Right renal cortex interstitium (tissue), 3 donors: ENCODE results near the gene YARS1. TPM values are rescaled to one million over a fixed set of nuclear protein-coding genes. Genes with fewer than 3 reads are reported as not detected.

Experiments used
- DNase-seq, 3 donors: peaks; one replicate each; pipeline ENCODE4 v3.0.0-alpha.2; 2013; ENCODE audit warnings: low read depth in 3 of 3, low spot score in 2 of 3
- polyA plus RNA-seq, 3 donors: library from polyadenylated mRNA; unstranded; fragments of 120-200 nt; gene quantifications; one replicate each; pipeline ENCODE4 v1.2.1, GENCODE V29; 2013; ENCODE audit not compliant: insufficient read length in 3 of 3

YARS1 gene
- polyA plus RNA-seq, 3 donors, result 63.1 to 64.2 (median 64.0) TPM

DNA sequence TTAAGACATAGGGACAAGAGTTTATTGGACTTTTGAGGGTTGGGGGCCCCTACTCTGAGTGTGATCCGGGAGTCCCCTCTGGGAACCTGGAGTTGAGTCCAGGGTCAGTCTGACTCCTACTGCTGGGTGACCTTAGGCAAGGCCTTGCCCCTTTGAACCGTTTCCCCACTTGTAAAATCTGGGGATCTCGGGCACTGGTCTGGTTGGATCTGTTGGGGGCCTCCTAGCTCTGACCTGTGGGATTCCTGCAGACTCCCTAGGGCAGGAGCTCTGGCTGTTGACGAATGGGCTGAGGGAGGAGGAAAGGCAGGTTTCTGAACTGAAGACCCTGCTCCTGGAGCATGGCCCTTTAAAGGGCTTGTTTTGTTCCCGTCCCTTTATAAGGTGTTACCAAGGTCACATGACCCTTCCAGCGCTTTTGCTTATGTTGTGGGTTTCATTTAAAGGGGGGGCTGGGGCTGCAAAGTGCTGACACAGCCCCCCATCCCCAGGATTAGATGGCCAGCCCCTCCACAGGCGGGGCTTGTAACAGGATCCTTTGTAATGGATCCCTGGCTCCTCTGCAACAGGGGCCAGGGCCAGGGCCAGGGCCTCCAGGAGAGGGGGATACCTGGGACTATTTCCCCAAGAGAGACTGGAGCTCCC, 50.7 kb downstream of the YARS1 start:
- DNase-seq, result no peak

DNA sequence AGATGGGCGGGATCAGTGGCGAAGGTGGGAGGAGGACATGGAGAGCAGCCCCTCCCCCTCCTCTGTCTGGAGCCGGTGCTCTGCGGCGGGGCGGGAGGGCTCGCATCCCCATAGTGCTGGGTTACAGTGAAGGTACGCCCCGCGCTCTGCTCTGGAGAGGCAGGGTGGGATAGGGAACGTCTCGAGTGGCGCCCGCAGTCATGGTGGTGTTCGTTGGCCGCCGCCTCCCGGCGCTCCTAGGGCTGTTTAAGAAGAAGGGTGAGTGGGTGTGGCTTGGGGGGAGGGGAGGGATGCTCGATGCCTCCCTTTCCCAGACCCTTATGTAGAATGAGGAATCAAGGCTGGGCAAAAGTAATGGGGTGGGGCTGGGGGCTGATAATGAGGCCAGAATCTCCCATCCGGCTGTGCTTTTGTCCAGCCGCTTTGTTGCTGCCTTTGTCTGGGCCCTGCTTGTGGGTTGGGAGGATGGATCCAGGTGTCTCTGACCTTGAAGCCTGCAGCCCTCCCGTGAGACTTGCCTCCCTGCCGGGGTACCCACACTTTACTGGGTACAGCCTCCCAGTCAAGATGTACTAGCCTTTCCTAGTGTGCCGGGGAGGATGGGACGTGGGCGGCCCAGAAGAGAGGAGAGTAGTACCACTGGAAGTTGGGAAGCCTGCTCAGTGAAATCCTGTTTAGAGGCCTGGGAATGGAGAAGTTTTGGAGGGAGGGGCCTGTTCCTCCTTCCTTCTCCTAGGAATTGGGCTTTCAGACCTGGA, 51.4 kb downstream of the YARS1 start:
- DNase-seq, result no peak

DNA sequence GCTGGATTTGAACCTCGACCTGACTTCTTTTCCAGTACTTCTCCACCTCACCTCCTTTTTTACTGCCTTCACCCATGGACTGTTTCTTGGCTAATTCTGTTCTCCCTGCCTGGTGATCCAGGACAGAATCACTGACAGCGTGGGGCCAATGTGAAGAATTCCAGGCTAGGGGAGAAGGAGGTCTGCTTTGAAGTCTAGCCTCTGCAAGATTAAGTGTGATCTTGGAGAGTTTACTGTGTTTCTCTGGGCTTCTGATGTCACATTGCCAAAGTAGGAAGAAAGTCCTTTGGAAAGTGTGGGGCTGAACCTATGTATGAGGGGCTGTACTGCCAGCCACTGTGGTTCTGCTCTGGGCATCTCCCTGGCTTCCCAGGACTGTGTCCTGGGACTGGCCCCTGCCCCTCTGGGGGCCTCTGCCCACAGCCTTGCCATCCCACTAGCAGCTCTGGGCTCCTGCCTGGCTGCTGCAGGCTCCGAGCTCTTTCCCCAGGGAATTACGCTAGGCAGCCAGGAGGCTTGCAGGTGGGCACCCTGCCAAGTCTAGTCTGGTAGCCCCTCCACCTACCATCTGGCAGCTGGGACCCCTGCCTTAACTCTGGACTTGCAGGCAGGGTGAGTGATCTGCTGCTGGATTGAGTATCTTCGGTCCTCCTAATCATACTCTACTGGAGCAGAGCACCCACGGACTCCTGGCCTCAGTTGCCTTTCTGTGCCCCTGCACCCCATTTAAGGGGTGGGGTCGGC, 52.2 kb downstream of the YARS1 start:
- DNase-seq, result no peak

DNA sequence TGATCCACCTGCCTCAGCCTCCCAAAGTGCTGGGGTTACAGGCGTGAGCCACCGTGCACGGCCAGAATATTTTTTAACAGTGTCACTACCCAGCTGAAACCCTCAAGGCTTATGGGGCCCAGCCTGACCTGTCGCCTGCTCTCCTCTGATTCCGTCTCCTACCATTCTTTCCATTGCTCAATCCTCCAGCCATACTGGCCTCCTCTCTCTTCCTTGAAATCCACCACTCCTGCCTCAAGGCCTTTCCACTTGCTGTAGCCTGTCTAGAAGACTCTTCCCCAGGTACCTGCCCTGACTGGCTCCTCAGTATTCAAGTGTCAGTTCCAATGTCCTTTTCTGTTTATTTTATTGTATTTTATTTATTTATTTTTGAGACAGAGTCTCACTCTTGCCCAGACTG, 53.9 kb downstream of the YARS1 start:
- no peak for DNase-seq

DNA sequence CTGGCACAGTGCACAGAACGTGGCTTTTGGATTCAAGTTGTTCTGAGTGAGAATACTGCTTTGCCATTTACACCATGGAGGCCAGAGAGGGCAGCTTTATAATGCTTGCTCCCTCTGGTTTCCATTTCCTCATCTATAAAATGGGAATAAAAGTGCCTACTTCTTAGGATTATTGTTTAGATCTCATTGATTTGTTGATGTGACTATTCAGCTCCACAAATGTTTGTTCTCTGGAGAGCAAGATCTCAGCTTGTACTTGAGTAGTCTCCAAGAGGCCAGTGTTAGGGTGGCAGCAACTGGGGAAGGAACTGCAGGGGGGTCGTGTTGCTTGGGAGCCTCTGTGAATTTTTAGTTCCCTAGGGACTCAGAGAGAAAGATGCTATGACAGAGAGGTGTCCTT, 55.2 kb downstream of the YARS1 start:
- no peak for DNase-seq

DNA sequence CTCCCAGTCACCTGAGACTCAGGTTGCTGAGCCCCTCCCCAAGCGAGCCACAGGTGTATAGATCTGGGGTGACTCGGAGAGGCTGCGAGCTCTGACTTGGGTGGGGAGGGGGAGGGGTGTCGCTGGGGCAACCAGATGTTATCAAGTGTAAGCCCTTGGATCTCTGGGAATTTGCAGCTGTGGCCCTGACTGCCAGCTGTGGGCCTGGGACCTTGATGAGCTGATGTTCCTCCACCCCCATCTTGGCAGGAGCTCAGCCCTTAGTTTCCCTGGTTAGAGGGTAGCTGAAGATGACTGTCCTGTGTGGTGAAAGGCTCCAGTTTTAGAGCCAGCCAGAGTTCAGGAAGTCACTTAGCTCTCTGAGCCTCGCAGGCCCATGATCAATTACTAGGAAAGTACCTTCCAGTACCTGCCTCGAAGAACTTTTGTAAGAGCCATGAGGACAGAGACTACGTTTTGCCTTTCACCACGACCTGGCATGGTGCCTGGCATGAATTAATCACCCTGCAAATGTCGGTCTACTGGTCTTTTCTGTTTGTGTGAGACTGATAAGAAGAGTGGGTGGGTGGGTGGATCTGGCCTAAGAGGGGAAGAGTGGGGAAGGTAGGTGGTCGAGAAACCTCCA, 55.8 kb downstream of the YARS1 start:
- no peak for DNase-seq

DNA sequence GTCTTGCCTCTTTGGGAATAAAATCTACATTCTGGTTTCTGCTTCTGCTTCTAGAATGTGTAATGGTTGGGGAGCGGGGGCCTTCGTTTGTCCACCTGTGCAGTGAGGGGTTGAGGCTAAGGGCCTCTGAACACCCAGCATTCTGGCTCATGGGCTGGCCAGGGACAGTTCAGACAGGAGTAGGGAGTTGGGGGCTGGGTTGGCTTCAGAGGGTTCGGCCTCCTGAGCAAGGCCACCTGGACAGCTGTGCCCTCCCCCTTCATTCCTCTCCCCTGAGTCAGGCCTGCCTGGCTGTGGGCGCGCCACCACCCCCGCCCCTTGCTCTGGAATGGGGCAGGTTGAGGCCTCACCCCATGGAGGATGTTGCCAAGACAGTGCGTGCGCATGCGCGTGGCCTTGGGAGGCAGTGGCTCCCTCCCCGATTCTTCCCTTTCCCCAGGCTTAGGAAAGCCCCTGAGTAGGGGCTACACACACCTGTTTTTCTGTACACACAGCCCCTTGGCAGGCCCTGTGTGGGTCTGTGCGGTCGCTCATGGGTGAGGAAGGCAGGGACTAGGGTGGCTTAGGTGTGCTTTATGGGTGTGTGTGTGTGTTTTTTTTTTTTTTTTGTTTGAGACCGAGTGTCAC, 57.0 kb downstream of the YARS1 start:
- no peak for DNase-seq

DNA sequence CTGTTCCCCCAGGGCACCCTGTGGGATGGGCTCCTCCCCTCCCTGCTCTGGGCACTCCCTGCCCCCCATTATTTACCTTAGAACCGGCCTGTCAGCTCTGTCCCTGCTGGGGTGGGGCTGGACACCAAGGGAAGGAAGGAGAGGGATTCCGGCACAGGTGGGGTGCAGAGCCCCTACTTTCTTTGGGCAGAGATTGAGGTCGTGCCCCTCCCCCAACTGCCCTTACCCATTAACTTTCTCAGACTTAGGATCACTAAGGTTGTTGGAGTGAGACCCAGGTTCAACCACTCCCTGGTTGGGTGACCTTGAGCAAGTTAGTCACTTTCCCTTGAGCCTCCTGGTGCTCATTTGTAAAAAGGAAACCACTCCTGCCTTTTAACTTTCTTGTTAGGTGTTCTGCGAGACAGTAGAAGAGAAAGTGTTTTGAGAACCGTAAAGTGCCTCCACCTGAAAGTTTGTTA, 57.6 kb downstream of the YARS1 start:
- DNase-seq, result no peak

DNA sequence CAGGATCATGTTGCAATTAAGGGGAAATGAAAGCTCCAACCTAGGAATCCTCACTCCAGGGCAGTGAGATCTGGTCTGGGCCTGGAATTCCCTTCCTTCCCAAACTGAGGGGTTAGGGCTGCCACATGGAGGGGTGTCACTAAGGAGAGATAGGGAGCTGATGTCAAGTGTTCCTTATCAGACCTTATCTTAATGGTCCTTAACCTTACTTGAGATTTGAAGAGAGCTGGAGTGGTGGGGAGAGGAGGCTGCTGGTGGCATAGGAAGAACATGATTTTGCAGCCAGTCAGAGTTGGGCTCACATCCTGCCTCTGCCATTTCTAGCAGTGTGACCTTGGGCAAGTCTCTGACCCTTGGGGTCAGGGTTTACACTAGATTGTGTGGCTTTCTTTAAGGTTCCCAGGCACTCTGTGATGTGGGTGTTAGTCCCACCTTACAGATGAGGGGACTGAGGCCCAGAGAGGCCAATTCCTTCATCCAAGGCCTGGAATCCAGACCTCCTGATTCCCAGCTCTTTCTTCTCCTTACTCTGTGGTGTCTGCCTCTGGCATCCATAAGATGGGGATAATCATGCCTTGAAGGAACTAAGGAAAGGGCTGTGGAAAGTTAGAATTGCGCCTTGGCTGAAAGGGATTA, 58.2 kb downstream of the YARS1 start:
- DNase-seq, result no peak

DNA sequence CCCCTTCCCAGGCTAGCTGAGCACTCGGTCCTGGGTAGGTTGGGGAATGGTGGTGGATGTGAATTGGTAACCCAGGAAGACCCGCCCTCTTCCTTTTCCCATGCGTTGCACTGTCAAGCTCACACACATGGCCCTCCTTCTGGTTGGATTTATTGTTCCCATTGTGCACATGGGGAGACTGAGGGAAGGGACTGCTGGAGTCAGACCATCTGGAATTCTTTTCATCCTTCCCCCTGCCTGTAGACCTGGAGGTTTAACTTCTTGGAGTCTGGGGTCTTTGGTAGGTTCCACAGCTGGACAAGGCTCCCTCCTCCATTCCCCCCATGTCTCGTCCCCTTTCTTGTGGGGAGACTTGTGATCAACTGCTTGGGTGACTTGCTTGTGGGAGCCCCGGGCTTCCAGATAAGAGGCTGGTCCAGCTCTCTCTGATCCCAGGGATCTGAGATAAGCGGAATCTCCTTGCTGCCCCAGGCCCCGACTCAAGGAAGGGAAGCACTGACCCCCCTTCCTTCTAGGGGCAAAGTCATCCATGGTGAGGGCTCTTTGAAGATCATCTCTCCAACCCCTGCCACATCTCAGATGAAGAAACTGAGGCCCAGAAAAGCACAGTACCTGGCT, 58.9 kb downstream of the YARS1 start:
- DNase-seq, result no peak

DNA sequence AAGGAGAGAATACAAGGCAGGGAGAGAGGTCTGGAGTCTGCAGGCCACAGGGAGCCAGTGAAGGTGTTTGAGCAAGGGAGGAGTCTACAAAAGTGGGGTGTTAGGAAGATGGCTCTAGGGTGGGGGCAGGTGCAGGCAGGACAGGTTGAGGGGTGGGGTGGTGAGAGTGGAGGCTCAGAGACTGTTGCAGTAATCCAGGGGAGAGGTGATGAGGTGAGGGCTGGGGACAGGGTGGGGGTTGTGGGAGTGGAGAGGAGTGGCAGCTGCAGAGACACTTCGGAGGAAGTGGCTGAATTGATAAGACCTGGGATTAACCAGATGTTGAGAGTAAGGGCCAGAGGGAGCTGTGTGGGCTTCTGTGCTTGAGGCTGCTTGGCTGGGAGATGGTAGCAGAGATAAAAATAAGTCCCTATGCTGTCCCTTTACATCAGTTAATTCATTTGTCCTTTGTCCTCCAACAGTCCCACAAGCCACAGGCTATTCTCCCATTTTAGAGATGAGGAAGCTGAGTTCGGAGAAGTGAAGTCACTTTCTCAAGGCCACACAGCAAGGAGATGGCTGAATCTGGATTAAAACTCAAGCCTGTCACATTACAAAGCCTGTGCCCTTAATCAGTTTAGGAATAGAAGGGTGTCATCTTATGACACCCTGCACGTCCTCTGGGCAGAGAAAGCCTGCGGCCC, 59.8 kb downstream of the YARS1 start:
- DNase-seq, result no peak

DNA sequence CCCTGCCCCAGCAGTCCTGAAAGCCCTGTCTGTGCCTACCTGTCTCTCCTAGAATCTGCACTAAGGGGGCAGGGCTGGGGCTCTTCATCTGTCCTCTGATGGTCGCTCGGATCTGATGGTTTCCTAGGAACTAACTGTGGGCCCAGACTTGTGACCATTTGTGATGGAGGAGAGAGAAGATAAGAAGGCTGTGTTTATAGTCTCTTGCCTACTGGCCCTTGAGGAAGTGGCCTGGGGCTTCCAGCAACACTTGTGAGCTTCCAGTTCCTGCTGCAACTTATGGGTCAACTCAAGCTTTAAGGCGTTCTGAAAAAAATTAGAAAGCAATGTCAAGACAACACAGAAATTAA, 61.4 kb downstream of the YARS1 start:
- DNase-seq, result no peak

DNA sequence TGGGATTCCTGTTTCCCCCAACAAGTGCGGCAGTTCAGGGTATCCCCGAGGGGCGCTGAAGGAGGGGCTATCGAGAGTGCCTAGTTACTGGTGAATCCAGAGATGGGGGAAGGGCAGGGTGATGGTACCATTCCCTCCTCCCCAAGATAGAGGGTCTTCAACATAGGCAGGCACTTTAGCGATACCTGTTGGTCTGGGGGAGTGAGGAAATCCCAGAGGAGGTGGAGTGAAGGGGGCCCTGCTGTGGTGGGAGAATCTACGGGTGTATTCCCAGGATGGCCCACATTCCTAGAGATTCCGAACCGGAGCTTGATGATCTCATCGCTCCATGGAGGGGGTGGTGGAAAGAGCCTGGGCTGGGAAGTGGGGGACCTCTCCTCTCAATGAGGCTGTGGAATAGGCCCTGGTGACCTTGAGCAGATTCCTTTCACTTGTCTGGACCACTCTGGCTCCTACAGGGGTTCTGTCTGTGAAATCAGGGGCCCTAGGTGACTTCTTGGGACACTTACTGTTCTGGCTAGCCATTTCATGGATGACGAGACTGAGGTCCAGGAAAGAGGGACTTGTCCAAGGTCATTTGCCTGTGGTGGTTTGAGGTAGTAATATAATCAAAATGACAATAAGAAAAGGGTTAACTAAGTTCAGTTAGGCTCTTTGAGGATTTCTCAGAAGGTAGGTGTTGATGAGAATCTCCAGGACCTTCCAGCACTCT, 61.9 kb downstream of the YARS1 start:
- DNase-seq, result no peak

DNA sequence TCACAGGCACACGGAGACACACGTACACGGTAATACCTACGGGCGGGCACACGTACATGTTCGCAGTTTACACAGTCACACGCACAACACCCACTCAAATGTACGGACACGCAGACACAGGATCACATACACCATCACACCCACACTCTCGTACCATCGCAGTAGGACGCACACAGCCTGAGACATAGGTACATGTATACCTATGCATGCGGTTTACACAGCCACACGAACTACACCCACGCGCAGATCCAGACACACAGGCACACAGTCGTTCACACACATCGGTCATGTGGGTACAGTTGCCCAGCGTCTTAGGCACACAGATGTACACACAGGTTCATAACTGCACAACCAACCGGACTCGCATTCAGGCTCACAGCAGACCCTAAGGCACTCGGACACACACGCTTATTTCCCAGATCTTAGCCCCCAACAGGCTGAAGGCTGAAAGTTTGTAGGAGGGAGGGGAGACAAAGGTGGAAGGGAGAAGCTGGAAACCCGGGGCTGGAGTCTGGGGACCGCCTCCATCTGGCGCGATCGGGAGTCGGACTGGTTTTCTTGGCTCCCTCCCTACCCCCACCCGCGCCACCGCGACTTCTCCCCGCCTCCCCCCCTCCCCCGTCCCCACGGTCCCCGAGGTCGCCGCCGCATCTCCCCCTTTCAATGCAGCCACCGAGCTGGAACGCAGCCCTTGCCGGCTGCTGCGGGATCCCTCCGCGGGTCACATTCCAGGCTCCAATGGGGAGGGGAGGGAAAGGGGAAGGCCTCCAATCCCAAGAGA, 62.7 kb downstream of the YARS1 start:
- DNase-seq, result no peak

DNA sequence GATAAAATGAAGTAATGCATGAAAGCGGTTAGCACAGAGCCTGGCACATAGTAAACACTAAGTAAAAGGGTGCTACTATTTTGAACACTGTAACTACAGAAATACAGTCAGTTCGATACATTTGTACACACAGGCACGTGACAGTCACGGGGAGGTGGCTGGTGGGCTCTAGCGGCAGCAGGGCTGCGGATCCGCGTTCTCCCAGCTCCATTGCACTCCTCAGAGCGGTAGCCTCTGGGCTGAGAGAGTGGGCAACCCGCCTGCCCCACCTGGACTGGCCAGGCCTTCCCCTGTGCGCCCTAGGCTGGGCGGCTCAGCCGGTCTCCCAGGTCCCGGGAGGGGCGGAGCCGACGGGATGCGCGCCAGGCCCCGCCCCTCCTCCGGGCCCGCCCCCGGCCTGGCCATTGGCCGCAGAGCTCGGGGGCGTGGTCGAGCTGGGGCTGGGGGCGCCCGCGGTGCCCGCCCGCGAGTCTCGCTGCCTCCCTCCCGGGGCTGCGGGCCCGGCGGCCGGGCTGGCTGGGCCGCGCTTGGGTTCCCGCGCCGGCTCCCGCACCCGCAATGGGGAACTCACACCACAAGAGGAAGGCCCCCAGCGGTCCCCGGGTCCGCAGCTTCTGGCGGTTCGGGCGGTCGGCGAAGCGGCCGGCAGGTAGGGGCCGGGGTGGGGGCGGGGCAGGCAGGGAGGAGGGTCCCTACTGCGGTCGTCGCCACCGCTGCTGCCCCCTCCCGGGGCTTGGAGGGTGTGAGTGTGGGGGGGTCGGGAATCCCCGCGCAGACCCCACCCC, 63.4 kb downstream of the YARS1 start:
- peak in 1 of 3 donors; percentile 78 for DNase-seq

DNA sequence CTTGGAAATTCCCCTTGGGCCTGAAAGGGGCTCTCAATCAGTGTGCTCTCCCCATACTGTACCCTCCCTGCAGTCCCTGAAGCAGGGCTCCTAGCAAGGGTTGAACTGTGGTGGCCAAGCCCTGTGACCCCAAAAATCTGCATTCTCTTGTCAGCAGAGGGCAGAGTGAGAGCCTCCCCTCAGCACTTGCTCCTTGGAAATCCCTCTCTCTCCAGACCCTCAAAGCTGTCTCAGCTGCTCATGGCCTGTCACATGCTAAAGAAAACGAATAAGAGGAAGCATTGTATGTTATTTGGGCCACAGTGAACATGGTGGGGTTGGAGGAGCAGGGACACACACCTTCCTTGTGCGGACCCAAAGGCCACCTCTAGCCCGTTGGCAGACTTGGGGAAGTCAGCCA, 67.4 kb downstream of the YARS1 start:
- DNase-seq, result no peak

DNA sequence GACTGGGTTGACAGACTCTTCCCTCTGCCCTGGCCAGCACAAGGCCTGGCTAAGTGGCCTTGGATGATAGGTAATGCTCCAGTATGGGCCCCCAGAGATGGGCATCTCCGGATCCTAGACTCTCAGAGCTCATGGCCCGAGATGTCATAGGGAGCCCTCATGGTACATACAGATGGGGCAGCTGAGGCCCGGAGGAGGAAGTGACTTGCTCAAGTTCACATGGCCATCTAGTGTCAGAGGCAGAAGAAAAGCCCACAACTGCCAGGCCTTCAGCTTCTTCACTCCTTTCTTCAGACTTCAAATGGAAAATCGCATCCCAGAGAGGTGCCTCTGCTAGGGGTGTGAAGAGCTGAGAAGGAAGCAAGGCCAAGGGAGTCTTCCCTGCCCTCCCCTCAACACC, 67.8 kb downstream of the YARS1 start:
- DNase-seq, result no peak
